ENCODE data around the gene KIAA0825.

Gene KIAA0825

DNA sequence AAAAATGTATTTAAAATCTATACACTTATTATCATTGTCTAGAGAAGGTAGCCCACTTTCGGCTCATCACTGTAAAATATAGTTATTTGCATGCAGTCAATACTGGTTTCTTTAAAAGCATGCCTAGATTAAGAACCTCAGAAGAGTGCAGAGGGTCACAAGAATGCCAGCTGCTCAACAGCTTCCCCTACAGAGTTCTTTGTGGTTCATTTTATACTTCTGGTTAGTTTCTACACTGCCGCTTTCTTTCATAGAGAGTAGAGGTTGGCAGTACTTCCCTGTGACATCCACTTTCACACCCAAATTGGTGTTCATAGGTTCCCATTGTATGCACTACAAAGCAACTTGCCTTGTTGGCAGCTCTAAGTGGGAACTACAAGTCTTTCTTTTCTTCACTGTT is 137.3 kb downstream of the KIAA0825 start:
- DNase-seq, result no peak
- Histone ChIP-seq H3K9me3 (ENCODE audit: control extremely low read depth in 1 of 5, control insufficient read depth in 4 of 5, insufficient read depth in 2 of 5, low read depth in 1 of 5, low read length in 4 of 5) (no peaks in the 10 kb centered on the region), H3K36me3 (ENCODE audit: control insufficient read depth in 4 of 4, insufficient read depth in 4 of 4, low read length in 3 of 4) (no peaks in the 10 kb centered on the region), H3K4me1 (ENCODE audit: control extremely low read depth in 1 of 4, control insufficient read depth in 4 of 4, insufficient read depth in 4 of 4, low read length in 3 of 4) (peaks cover 0 to 3% (median 0%) of the 10 kb centered on the region in 4 experiments), H3K4me3 (ENCODE audit: control insufficient read depth in 1 of 7, extremely low read depth in 1 of 7, insufficient read depth in 4 of 7, low read depth in 2 of 7, low read length in 6 of 7) (no peak overlapping the region), H3K27me3 (replicated peaks in 2 of 5; ENCODE audit: control insufficient read depth in 4 of 5, insufficient read depth in 5 of 5, low read length in 4 of 5) (no peaks in the 10 kb centered on the region), H3K27ac (ENCODE audit: insufficient read depth in 1 of 2, low read depth in 1 of 2, low read length in 2 of 2, poor library complexity in 1 of 2, severe bottlenecking in 2 of 2) (no peak overlapping the region)
- no CpG with 5 or more reads among the region's 2 CpGs for WGBS (ENCODE audit: insufficient coverage)
- ChIA-PET POLR2A (no interaction called here), CTCF (interaction anchor here (0.9 kb wide), 1 partner anchor 43 kb away, joined by 3 read pairs; no protein-coding TSS in a partner anchor)

DNA sequence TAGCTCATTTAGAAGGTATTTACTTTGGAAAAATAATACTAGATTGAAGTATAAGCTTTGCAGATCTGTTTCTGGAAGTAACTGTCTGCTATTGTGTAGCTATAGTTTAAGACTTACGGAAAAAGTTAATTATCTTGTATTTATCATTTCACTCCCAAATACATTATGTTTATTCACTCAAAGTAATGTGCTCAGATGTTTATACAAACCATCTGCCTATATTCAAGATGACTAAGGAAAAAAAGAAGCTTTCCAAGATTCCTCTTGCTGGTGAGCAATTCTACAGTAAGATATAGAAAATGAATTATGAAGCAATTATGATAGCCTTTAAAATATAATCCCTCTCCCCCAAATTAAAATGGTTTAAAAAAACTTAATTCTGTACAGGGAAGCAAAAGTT is 137.9 kb downstream of the KIAA0825 start:
- H3K4me3 ChIP-seq (ENCODE audit: control insufficient read depth in 1 of 7, extremely low read depth in 1 of 7, insufficient read depth in 4 of 7, low read depth in 2 of 7, low read length in 6 of 7), result no peak overlapping the region
- no peaks in the 10 kb centered on the region for H3K27me3 ChIP-seq (replicated peaks in 2 of 5; ENCODE audit: control insufficient read depth in 4 of 5, insufficient read depth in 5 of 5, low read length in 4 of 5)
- H3K36me3 ChIP-seq (ENCODE audit: control insufficient read depth in 4 of 4, insufficient read depth in 4 of 4, low read length in 3 of 4), result no peaks in the 10 kb centered on the region
- no peaks in the 10 kb centered on the region for H3K9me3 ChIP-seq (ENCODE audit: control extremely low read depth in 1 of 5, control insufficient read depth in 4 of 5, insufficient read depth in 2 of 5, low read depth in 1 of 5, low read length in 4 of 5)
- no peak overlapping the region for H3K27ac ChIP-seq (ENCODE audit: insufficient read depth in 1 of 2, low read depth in 1 of 2, low read length in 2 of 2, poor library complexity in 1 of 2, severe bottlenecking in 2 of 2)
- peaks cover 0 to 3% (median 0%) of the 10 kb centered on the region in 4 experiments for H3K4me1 ChIP-seq (ENCODE audit: control extremely low read depth in 1 of 4, control insufficient read depth in 4 of 4, insufficient read depth in 4 of 4, low read length in 3 of 4)
- DNase-seq, result no peak
- no CpG with 5 or more reads among the region's 1 CpG for WGBS (ENCODE audit: insufficient coverage)
- ChIA-PET CTCF (no interaction called here), POLR2A (no interaction called here)

DNA sequence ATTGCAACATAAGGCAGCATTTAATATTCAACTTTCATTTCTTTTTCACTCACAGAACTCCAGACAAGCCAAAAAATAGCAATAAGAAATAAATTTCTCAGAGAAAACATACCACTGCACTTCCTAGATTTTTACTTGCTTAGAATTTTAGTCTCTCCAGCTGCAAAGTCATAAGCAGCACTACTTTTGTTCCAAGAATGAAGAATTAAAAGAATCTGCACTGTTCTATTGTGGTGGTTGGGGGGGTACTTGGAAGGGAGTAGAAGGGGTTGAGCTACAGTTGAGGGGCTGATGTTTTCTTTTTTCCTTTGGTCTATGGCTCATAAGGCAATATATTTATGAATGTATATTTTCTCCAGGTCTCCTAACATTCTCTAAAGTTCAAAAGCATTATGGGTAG is 144.5 kb downstream of the KIAA0825 start:
- Histone ChIP-seq H3K27me3 (replicated peaks in 2 of 5; ENCODE audit: control insufficient read depth in 4 of 5, insufficient read depth in 5 of 5, low read length in 4 of 5) (no peaks in the 10 kb centered on the region), H3K27ac (ENCODE audit: insufficient read depth in 1 of 2, low read depth in 1 of 2, low read length in 2 of 2, poor library complexity in 1 of 2, severe bottlenecking in 2 of 2) (no peak overlapping the region), H3K4me1 (ENCODE audit: control extremely low read depth in 1 of 4, control insufficient read depth in 4 of 4, insufficient read depth in 4 of 4, low read length in 3 of 4) (no peaks in the 10 kb centered on the region), H3K36me3 (ENCODE audit: control insufficient read depth in 4 of 4, insufficient read depth in 4 of 4, low read length in 3 of 4) (peaks cover 0 to 3% (median 0%) of the 10 kb centered on the region in 4 experiments), H3K9me3 (ENCODE audit: control extremely low read depth in 1 of 5, control insufficient read depth in 4 of 5, insufficient read depth in 2 of 5, low read depth in 1 of 5, low read length in 4 of 5) (no peaks in the 10 kb centered on the region), H3K4me3 (ENCODE audit: control insufficient read depth in 1 of 7, extremely low read depth in 1 of 7, insufficient read depth in 4 of 7, low read depth in 2 of 7, low read length in 6 of 7) (no peak overlapping the region)
- DNase-seq, result no peak
- POLR2A ChIA-PET, result no interaction called here
- CTCF ChIA-PET, result no interaction called here

DNA sequence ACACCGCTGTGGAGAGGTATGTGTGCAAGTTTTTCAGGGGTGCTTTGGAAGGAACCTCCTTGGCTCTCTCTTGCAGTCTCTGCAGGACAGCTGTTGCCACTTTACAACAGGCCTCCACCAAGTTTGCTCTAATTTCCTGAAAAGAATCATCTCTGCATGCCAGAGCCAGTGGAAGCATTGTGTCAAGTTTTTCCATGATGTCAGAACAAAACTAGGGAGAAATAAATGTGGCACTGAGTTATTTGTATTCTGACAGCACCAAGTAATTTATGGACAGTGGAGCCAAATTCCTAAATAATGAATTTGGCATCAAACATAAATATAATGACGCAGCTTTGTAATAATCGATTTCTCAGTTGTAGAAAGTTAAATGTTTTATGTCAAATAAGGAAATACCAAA is 146.9 kb downstream of the KIAA0825 start:
- Histone ChIP-seq H3K27ac (ENCODE audit: insufficient read depth in 1 of 2, low read depth in 1 of 2, low read length in 2 of 2, poor library complexity in 1 of 2, severe bottlenecking in 2 of 2) (no peak overlapping the region), H3K27me3 (replicated peaks in 2 of 5; ENCODE audit: control insufficient read depth in 4 of 5, insufficient read depth in 5 of 5, low read length in 4 of 5) (no peaks in the 10 kb centered on the region), H3K36me3 (ENCODE audit: control insufficient read depth in 4 of 4, insufficient read depth in 4 of 4, low read length in 3 of 4) (peaks cover 0 to 3% (median 0%) of the 10 kb centered on the region in 4 experiments), H3K9me3 (ENCODE audit: control extremely low read depth in 1 of 5, control insufficient read depth in 4 of 5, insufficient read depth in 2 of 5, low read depth in 1 of 5, low read length in 4 of 5) (no peaks in the 10 kb centered on the region), H3K4me3 (ENCODE audit: control insufficient read depth in 1 of 7, extremely low read depth in 1 of 7, insufficient read depth in 4 of 7, low read depth in 2 of 7, low read length in 6 of 7) (no peak overlapping the region), H3K4me1 (ENCODE audit: control extremely low read depth in 1 of 4, control insufficient read depth in 4 of 4, insufficient read depth in 4 of 4, low read length in 3 of 4) (no peaks in the 10 kb centered on the region)
- CTCF ChIA-PET, result no interaction called here
- POLR2A ChIA-PET, result no interaction called here
- no peak for DNase-seq
- WGBS (ENCODE audit: insufficient coverage), result no CpG with 5 or more reads among the region's 3 CpGs

DNA sequence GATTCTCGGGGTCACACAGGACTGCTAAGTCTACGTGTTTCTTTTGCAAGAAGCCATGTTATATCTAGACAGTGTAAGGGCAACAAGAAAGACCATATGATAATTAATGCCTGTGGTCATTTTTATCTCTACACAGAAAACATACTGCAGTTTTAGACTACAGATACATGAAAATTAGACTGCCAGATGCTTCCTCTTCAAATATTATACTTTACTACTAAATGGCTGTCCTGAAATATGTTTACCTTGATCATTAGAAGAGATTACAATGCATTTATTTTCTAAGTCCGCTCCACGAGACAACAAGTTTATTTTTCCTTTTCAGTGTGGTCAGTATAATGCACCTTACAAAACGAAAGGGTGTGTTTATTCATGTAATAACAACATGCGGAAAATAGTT is 147.6 kb downstream of the KIAA0825 start:
- Histone ChIP-seq H3K36me3 (ENCODE audit: control insufficient read depth in 4 of 4, insufficient read depth in 4 of 4, low read length in 3 of 4) (peaks cover 0 to 3% (median 0%) of the 10 kb centered on the region in 4 experiments), H3K27ac (ENCODE audit: insufficient read depth in 1 of 2, low read depth in 1 of 2, low read length in 2 of 2, poor library complexity in 1 of 2, severe bottlenecking in 2 of 2) (no peak overlapping the region), H3K27me3 (replicated peaks in 2 of 5; ENCODE audit: control insufficient read depth in 4 of 5, insufficient read depth in 5 of 5, low read length in 4 of 5) (no peaks in the 10 kb centered on the region), H3K9me3 (ENCODE audit: control extremely low read depth in 1 of 5, control insufficient read depth in 4 of 5, insufficient read depth in 2 of 5, low read depth in 1 of 5, low read length in 4 of 5) (no peaks in the 10 kb centered on the region), H3K4me1 (ENCODE audit: control extremely low read depth in 1 of 4, control insufficient read depth in 4 of 4, insufficient read depth in 4 of 4, low read length in 3 of 4) (no peaks in the 10 kb centered on the region), H3K4me3 (ENCODE audit: control insufficient read depth in 1 of 7, extremely low read depth in 1 of 7, insufficient read depth in 4 of 7, low read depth in 2 of 7, low read length in 6 of 7) (no peak overlapping the region)
- POLR2A ChIA-PET, result no interaction called here
- CTCF ChIA-PET, result no interaction called here
- 100% methylated on average over 2 of the region's 6 CpGs for WGBS (ENCODE audit: insufficient coverage)
- DNase-seq, result no peak

DNA sequence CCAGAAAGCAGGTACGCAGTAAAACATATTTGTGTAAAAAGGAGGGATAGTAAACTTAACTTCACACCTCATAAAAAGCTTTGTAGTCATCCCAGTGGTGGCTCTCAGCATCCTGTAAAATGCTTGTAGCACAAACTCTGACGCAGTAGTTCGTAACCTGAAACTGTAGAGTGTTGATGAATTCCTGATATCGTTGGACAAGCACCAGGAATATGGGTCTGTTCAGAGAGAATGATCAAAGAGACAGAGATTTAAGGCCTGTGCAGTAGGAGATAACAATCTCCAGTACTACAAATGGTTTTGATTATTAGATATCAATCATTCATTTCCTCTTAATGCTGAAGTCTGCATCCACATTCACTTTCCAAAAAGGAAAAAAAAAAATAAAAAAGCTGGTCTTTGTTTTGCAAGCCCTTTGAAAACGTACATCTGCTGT is 148.5 kb downstream of the KIAA0825 start:
- CTCF ChIA-PET, result interaction anchor here (1.9 kb wide), 1 partner anchor 12 kb away, joined by 5 read pairs; no protein-coding TSS in a partner anchor
- no peak for DNase-seq

DNA sequence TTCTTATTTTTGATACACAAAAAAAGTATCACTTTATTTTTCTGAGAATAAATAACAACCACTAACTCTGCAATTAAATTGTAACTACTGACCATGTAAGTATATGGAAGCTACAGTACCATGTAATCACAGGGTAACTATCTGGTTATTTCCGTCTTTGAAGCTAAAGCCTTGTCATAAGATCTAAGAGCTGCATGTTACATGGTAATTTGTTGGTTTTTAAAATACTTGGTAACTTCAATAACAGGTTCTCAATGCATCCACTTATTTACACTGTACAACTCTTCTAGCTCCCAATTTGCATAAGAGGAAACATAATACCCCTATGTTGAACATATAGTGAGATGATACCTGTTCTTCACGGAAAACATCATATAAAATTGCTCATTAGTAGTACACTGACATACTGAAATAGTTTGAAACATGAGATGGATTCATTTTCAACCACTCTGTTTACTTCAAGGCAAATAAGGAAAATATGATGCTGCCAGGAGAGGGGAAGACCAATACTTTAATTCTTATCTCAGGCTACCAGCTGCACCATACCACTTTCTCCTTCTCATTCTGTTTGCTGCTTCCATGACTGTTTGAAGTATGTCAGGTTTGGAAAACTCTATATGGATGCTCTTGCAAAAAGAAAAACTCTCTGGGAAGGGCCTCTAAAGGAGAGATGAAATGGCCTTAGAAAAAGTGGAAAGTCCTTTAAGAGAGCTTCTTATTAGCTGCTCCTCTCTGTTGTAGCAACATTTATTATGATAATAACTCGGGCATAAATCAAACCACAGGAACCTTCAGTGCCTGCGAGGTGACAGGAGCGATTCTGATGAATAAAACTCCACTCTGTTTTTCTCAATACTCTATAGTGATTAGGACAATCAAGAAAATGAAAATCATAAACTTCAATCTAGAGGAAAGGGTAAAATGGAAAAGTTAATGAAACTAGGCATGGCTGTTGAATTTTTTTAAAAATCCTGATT is 150.2 kb downstream of the KIAA0825 start:
- CTCF ChIA-PET, result interaction anchor here (1.9 kb wide), 1 partner anchor 11 kb away, joined by 5 read pairs; no protein-coding TSS in a partner anchor
- H3K9me3 ChIP-seq (ENCODE audit: control extremely low read depth in 1 of 5, control insufficient read depth in 4 of 5, insufficient read depth in 2 of 5, low read depth in 1 of 5, low read length in 4 of 5), result no peaks in the 10 kb centered on the region
- no CpG with 5 or more reads among the region's 5 CpGs for WGBS (ENCODE audit: insufficient coverage)
- H3K36me3 ChIP-seq (ENCODE audit: control insufficient read depth in 4 of 4, insufficient read depth in 4 of 4, low read length in 3 of 4), result peaks cover 0 to 8% (median 0%) of the 10 kb centered on the region in 4 experiments
- no peaks in the 10 kb centered on the region for H3K4me1 ChIP-seq (ENCODE audit: control extremely low read depth in 1 of 4, control insufficient read depth in 4 of 4, insufficient read depth in 4 of 4, low read length in 3 of 4)
- H3K27ac ChIP-seq (ENCODE audit: insufficient read depth in 1 of 2, low read depth in 1 of 2, low read length in 2 of 2, poor library complexity in 1 of 2, severe bottlenecking in 2 of 2), result no peak overlapping the region
- no peak overlapping the region for H3K4me3 ChIP-seq (ENCODE audit: control insufficient read depth in 1 of 7, extremely low read depth in 1 of 7, insufficient read depth in 4 of 7, low read depth in 2 of 7, low read length in 6 of 7)
- H3K27me3 ChIP-seq (replicated peaks in 2 of 5; ENCODE audit: control insufficient read depth in 4 of 5, insufficient read depth in 5 of 5, low read length in 4 of 5), result no peaks in the 10 kb centered on the region
- no peak for DNase-seq
- POLR2A ChIA-PET, result no interaction called here

More for the DNA sequence above, 148.5 kb downstream of the KIAA0825 start:
- Histone ChIP-seq H3K9me3 (ENCODE audit: control extremely low read depth in 1 of 5, control insufficient read depth in 4 of 5, insufficient read depth in 2 of 5, low read depth in 1 of 5, low read length in 4 of 5) (no peaks in the 10 kb centered on the region), H3K4me1 (ENCODE audit: control extremely low read depth in 1 of 4, control insufficient read depth in 4 of 4, insufficient read depth in 4 of 4, low read length in 3 of 4) (no peaks in the 10 kb centered on the region), H3K27ac (ENCODE audit: insufficient read depth in 1 of 2, low read depth in 1 of 2, low read length in 2 of 2, poor library complexity in 1 of 2, severe bottlenecking in 2 of 2) (no peak overlapping the region), H3K4me3 (ENCODE audit: control insufficient read depth in 1 of 7, extremely low read depth in 1 of 7, insufficient read depth in 4 of 7, low read depth in 2 of 7, low read length in 6 of 7) (no peak overlapping the region), H3K36me3 (ENCODE audit: control insufficient read depth in 4 of 4, insufficient read depth in 4 of 4, low read length in 3 of 4) (peaks cover 0 to 4% (median 0%) of the 10 kb centered on the region in 4 experiments), H3K27me3 (replicated peaks in 2 of 5; ENCODE audit: control insufficient read depth in 4 of 5, insufficient read depth in 5 of 5, low read length in 4 of 5) (no peaks in the 10 kb centered on the region)
- 100% methylated on average over 2 of the region's 5 CpGs for WGBS (ENCODE audit: insufficient coverage)
- POLR2A ChIA-PET, result no interaction called here
